DLD1 (cell line): ENCODE measurements around the gene TBC1D4.

Experiments used
- in situ Hi-C: cut with HindIII; loops from 2 replicates; pipeline ENCODE4 v1.10.0; 2017; ENCODE audit warnings: low sequenced_read_pairs

The TBC1D4 gene

DNA sequence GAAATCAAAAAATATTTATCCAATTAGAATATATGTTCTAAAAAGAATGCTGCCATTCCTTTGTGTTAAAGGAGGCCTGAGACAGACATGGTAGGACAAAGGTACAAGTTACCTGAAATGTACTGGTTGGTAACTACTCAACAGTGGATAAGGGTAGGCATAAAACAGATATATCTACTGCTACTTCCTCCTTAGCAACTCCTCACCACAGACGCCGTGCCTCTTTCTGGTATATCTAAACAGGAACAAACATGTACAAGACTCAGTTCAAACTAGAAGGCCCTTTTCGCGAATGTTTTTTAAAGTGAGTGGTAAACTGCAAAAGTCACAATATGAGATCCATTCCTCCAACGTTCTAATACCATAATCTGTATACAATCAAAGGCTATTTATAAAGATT lies 86.9 kb downstream of the TBC1D4 start:
- in situ Hi-C loops, result no loop called here

DNA sequence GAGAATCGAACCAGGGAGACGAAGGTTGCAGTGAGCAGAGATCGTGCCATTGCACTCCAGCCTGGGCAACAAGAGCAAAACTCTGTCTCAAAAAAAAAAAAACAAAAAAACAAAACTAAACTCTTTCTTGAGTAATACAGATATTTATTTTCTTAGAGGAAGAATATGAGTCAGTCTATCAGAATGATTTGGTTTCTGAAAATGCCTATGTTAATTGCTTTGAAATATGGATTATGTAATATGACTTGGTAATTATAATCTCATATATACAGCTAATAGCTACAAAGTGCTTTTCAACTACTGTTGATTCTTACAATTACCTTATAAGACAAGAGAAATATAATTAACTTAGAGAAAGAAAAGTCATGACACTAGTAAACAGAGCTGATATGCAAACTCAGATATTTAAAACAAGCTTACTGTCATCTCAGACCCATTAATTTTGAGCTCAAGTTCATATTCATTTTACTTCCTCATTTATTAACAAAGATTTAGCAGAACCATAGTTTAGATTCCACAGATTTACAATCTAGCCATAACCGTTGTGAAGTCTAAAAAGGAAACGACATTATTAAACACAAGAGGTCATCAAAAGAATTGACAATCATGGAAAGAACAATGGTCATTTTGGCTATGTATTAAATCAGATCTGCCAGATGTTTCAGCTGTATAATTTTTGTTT lies 88.0 kb downstream of the TBC1D4 start:
- in situ Hi-C loops, result no loop called here

DNA sequence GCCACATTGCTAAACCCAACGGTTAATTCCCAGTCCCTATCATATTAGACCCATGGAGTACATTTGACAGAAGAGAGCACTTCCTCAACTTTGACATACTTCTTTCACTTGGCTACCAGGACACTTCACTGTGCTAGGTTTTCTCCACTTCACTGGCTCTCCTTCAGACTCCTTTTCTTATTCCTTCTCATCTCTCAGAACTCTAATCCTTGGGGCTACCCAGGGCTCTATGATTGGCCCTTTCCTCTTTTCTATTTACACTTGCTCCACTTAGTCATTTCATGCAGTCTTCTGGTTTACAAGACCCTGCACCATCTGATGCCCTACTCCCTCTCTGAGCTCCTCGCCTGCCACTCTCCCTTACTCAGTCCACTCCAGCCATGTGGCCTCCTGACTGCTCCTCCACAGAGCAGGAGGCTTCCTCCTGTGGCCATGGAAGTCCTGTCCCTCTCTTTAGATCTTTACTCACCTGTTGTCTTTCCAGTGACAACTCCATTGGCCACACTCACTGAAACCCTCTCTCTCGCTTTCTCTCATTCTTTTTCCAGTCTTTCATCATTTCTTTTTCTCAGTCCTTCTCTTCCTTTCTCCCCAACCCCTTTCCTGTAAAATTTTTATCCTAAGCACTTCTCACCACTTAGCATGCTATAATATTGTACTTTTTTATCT lies 90.4 kb downstream of the TBC1D4 start:
- in situ Hi-C loops, result no loop called here

DNA sequence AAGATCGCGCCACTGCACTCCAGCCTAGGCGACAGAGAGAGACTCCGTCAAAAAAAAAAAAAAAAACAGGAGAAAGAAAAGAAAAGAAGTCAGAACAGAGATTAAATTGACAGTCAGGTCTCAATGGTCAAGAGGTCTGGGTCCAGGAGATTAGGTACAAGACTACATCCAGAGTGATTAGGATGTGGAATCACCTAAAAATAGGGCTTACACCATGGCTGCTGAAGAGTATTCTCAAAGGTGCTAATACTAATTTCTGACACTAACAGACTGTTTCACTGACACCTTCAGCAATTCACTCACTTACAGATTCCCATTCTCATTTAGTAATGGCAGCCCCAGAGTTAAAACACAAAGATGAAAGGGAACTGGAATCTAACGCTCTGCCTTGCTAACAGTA lies 91.7 kb downstream of the TBC1D4 start:
- in situ Hi-C loops, result no loop called here

DNA sequence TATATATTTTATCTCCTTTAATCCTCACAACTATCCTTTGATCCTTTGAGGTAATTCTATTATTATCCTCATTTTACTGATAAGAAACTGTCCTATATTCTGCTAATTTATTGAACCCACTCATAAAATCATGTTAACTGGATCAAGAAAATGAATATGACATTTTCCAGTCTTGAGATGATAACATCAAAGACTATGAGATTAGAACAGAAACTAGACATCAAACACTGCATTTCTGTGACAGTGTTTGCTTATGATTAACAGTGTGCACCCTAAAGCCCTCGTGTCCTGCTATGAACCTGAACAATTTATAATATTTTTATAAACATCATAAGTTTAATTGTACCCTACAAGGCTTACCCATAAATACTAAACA lies 96.3 kb downstream of the TBC1D4 start:
- in situ Hi-C loops, result no loop called here

DNA sequence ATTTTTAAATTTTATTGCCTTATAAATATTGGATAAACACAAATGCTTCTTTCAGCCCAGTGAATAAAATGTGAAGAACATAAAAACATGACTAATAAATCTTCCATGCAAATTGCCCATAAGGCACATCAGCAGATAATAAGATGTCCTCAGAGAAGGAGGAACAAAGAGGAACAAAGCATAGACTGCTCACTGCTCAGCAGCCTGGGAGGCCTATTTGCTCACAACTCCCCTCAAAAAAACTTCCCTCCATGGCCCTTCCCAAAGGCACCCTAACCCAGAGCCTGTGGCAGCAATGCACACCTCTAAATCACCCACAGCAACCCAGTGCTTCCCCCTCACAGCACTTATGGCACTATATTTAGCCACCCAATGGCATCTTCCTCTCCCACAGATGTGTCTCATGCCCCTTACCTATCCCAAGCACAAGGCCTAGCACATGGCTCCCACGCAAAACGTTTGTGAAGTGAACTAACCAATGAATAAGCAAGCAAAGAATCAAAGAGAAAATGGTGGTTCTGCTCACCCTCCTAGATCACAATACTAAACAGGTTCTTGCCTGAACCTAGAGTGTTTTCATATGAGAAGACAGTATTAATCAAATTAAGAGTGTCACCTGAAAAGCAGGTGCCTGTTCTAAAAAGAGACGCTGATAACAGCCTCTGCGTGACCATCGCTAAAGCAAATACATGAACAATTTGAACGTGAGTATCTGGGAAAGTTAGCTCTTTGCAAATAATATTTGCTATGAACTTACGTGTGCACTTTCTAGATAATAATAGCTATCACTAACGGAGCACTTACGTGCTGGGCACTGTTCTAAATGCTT lies 96.9 kb downstream of the TBC1D4 start:
- in situ Hi-C loops, result no loop called here

DNA sequence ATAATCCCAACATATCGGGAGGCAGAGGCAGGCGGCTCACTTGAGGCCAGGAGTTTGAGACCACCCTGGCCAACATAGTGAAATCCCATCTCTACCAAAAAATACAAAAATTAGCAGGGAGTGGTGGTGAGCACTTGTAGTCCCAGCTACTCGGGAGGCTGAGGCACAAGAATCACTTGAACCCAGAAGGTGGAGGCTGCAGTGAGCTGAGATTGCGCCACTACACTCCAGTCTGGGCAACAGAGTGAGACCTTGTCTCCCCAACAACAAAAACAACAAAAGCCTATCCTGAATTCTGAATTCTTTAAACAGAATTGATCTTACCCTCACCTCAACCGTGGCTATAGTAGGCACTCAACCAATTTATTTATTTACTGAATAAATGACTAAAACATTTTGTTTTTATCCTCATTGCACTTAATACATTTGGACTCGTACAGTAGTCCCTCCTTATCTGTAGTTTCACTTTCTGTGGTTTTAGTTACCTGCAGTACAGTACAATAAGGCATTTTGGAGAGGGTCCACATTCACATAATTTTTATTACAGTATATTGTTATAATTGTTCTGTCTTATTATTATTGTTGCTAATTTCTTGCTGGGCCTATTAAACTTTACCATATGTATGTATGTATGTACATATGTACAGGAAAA lies 98.8 kb downstream of the TBC1D4 start:
- in situ Hi-C loops, result no loop called here

DNA sequence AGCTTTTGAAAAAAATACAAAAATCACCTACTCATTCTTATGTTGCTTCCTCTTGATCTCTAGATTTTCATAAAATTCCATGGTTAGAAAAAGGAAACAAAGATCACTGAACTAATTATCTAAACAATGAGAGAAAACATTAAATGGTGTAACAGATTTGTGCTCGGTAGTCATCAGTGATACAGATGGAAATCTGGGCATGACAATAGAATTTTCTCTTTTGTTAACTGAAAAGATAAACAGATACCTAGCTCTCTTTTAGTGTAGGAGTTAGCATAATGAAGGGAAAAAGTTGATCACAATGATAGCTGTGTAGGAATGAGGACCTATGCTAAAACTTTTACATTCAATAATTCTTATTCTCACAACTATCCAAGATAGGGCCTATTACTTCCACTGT lies 103.7 kb downstream of the TBC1D4 start:
- in situ Hi-C loops, result no loop called here

DNA sequence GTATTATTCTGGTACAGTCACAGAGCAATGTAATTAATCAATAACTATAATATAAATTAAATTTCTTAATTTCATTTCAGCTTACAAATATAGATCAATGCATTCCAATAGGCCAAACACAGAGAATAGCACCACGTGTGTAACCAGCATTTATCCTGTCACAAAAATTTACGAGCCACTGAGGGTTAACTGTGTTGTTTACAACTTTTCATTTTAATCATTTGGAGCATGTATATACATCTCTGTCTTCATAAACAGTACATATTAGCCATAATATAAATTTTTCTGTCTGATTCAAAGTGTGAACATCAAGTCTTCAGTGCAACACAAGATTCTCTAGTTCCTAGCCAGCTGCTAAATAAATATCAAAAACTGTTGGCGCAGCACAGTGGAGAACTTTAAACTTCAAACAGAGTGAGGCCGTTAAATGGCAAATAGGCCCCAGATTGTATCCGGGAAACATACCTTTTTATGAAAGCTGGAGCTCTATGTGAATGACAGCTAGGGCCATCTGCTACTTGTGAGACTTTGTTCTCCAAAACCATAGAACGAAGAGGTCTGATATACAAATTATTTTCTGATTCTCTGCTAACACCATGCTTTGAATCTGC lies 105.1 kb downstream of the TBC1D4 start:
- in situ Hi-C loops, result no loop called here

DNA sequence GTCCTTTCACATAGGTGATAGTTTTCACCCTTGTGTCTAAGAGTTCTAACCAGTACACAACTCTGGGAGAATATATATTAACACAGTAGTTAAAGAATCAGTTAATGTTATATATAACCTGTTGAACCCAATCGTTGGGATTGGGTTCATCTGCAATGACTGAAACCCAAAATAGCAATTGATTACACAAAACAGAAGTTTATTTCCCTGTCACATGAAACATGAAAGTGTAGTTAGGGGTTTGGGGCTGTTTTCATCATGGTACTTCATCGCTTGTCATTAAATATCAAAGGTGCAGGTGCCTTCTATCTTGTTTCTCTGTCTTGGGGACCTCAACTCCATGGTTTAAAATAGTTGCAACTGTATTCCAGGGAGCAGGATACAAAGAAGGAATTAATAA lies 106.6 kb downstream of the TBC1D4 start:
- in situ Hi-C loops, result no loop called here

DNA sequence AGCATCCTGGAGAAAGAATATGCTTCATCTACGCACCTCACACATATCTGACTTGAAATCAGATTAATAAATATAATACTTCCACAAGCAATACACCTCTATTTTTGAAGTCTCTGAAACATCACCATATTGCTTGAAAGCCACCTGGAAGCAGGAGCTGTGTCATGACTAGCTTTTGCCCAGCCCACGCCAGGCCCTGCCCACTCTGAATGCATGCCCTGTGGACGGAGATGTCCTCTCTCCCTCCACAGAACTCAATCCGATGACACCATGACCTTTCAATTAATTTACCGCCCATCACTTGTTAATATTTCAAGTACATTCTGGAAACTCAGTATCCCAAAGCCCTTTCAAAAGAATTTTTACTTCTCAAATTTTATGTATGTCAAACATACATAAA lies 108.0 kb downstream of the TBC1D4 start:
- in situ Hi-C loops, result no loop called here

DNA sequence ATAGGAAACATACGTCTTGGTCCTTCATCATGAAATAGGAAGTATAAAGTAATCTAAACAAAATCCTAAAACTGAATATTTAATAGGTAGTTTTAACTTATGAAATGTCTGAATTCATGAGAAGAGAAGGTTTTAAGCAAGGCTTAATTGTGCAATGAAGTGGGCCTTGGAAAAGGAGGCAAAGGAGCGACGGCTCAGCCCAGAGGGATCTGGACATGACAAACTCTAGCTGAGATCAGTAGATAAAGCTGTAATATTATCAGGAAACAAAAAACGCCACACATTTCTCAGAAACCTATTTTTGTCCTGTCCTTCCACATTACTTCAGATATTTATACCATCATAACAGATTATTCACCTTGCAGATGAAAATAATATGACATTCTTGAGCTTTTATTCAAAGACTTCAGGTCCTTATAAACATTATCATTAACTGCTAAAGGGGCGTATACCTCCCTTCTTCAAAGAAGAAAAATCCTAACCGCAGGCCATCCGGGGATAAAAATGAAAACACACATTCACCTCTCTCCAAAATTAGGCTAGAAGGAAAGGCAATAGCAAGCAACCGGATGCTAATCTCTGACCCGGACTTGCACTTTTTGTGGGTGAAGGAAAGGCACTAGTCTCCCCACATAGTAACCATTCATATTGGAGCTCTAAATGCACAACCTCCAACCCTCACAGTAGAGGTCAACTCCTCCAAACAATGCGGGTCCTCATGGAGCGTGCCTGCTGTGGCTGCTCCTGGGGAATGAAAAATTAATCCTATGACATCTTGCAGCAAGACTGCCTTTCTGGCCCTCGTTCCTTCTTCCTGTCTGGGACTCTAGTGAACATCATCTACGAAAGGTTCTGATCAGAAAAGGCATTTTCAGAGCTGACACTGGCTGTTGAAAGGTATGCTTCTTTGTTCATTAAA lies 108.8 kb downstream of the TBC1D4 start:
- in situ Hi-C loops, result no loop called here

DNA sequence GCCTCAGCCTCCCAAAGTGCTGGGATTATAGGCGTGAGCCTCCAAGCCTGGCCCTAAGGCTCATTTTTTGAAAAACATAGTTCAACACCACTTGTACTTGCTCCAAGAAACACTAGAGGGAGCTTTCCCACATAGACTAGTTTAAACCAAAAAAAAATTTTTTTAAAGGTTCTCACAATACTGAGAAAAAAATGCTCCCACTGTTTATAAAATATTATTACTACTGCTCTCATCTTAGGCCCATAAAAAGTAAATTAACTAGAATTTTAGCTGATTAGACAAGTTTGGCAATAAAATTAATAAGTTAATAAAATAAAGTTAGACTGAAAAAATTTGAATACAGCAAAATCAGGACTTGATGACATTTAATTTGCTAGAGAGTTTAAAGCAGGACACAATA lies 109.5 kb downstream of the TBC1D4 start:
- in situ Hi-C loops, result no loop called here

DNA sequence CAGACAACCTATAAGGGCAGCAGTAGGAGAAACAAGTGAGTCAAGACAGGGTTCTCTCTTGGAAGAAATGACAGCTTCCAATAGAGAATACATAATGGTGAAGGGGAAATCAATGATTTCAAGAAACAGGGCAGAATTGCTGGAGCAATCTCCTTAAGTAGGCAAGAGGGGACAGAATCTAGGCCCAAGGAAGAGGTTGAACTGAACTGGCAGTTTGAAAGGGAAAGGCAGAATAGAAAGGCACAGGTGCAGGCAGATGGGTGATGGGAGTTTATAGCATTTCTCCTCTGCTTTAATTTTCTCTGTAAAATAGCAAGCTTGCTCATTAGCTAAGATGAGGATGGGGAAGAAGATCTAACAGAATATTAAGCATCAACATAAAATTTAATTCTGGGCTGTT lies 110.8 kb downstream of the TBC1D4 start:
- in situ Hi-C loops, result no loop called here

DNA sequence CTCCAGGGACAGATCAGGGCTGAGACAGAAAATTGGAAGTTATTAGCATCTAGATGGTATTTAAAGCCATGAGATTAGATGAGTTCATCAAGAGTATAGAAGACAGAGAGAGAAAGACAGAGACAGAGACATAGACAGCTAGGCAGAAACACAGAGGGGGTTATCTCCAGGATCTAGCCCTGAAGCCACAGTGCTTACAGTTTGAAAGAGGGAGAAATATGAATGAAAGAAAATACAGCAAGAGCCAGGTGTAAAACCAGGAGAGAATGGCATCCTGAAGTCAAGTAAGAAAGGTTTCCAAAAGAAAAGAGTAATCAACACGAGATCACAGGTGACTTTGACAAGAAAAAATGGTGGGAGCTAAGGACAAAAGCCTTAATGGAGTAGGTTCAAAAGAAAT lies 111.2 kb downstream of the TBC1D4 start:
- in situ Hi-C loops, result no loop called here

DNA sequence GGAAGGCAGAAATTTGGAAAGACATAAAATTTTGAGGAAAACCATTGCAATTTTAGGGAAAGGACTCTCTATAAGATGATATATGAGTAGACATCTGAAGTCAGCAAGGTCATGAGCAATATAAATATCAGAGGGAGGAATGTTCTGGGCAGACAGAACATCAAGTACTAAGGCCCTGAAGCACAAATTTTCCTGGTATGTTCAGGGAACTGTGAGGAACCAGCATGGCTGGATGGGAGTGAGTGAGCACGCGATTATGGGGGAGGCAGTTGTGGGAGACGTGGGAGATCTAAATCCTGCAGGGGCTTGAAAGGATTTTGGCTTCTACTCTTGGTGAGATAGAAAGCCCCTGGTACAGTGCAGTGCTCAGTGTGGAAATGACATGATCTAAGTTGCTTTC lies 112.0 kb downstream of the TBC1D4 start:
- in situ Hi-C loops, result no loop called here

DNA sequence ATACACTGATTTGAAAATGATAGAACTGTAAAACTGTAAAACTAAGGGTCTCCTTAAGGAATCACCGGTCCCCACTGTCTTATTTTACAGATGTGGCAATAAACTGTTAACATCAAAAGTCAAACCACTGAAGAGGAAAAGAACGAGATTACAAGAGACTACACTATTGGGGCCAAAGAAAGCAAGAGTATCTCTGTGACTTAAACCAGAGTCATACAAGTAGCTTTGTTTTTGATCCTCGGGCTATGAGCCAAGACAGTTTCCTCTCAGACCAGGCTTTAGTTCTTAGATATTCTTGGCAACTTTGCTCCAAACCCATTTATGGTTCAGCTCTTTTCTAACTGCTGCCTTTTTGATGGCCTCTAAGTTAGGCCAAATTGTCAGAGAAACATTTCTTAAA lies 113.8 kb downstream of the TBC1D4 start:
- in situ Hi-C loops, result no loop called here

DNA sequence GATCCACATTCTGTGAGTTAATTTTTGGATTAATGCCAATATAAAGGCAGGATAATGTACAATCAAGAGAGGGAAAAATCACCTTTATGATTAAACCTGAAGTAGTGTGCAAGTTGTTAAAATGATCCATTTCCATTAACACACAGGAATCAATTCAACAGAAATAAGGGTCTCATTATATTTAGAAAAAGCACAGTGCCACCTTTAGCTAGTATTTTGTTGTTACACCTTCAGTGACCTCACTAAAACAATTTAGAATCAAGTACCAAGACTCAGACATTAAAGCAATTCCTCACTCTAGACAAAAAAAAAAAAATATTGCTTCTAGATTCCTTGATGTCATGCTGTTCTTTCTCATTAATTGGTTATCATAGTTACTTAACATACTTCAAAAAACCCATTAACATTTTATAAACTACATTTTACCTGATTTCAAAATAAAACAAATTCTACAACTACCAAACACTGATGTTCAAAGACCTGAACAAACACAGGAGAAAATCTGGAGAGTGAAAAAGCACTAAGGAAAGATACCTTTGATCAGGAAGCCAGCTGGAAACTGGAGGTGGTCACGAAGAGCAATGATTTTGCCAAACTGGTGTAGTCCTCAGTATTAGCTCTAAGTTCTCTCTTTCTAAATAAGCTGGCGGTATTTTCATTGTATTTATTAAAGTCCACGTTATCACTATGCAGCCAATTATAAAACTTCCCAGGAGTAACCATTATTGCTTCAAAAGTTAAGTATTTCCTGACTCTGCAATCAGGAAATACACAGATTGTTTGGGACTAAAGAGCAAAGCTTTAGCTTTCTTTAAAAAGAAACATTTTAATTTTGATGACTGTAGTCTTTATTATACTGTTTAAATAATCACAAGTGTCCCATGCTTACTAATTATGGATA lies 115.3 kb downstream of the TBC1D4 start:
- in situ Hi-C loops, result no loop called here

DNA sequence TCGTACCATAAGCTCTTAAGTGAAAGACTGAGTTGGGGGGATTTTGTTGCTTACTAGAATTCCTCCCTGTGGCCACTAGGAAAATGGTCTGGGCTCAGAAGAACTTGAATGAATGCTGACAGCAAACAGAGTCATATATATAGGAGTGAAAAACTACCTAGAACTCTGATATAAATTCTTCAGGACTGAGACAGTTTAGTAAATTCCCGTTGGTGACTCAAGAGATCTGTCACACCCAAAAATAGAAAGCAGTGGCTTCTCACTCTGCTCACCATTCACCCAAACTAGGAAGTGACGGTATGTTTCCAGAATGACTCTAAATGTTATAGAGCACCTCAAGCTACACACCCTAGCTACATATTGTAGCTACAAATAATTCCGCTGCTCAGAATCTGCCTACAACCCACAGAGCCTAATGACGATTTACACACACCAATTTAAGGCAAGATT lies 116.2 kb downstream of the TBC1D4 start:
- in situ Hi-C loops, result no loop called here
